CD4-positive, alpha-beta T cell treated with Interleukin-17A for 4 hours (primary cell): Measurements from ENCODE around the gene PABPC5.

Source experiments
- DNase-seq: peaks from one replicate; pipeline ENCODE4 v3.0.0-alpha.2; 2020; ENCODE audit warnings: mixed read lengths

The PABPC5 gene

GRCh38 chrX:91434351-91435168, at the start of gene PABPC5:
TSS of gene PABPC5 (plus strand) at chrX:91434839. CDS start at chrX:91435578, 739 bp downstream.
- no peak for DNase-seq

- no peak for DNase-seq
Measured at GRCh38 chrX:91389026-91389425, 45.6 kb upstream of the PABPC5 start.

GRCh38 chrX:91414713-91415112, 19.9 kb upstream of the PABPC5 start:
- no peak for DNase-seq

- no peak for DNase-seq
Measured at GRCh38 chrX:91435395-91435794, 756 bp downstream of the PABPC5 start.
